GM21737 (cell line): ENCODE measurements around the gene INHBA.

Source experiments
- ATAC-seq: cut with Tn5 transposase; IDR thresholded peaks from one replicate; pipeline ENCODE4 v1.9.1; 2021; ENCODE audit warnings: mild to moderate bottlenecking, moderate library complexity; ENCODE audit not compliant: unreplicated experiment

The INHBA gene

GRCh38 chr7:41702635-41703371 lies at the start of gene INHBA:
INHBA (minus strand) TSS chr7:41703090; CDS start chr7:41700374, 2,716 bp downstream.
- no peak for ATAC-seq

- ATAC-seq, result no peak
Observed at GRCh38 chr7:41752615-41753014, 49.7 kb upstream of the INHBA start.

- ATAC-seq, result no peak
Observed at GRCh38 chr7:41750661-41751540, 48.0 kb upstream of the INHBA start.

- ATAC-seq, result no peak
Observed at GRCh38 chr7:41747961-41748360, 45.1 kb upstream of the INHBA start.

GRCh38 chr7:41745451-41745850 lies 42.6 kb upstream of the INHBA start:
- no peak for ATAC-seq

GRCh38 chr7:41744161-41744560 lies 41.3 kb upstream of the INHBA start:
- ATAC-seq, result no peak

- ATAC-seq, result no peak
Observed at GRCh38 chr7:41742401-41743020, 39.6 kb upstream of the INHBA start.

GRCh38 chr7:41738806-41739205 lies 35.9 kb upstream of the INHBA start:
- no peak for ATAC-seq

GRCh38 chr7:41738336-41738735 lies 35.4 kb upstream of the INHBA start:
- no peak for ATAC-seq

GRCh38 chr7:41735206-41735605 lies 32.3 kb upstream of the INHBA start:
- ATAC-seq, result no peak

- no peak for ATAC-seq
Observed at GRCh38 chr7:41732843-41733306, 30.0 kb upstream of the INHBA start.

GRCh38 chr7:41732436-41732785 lies 29.5 kb upstream of the INHBA start:
- no peak for ATAC-seq

GRCh38 chr7:41731493-41732435 lies 28.9 kb upstream of the INHBA start:
- ATAC-seq, result peak; percentile 94

- ATAC-seq, result no peak
Observed at GRCh38 chr7:41730668-41731067, 27.8 kb upstream of the INHBA start.

- ATAC-seq, result no peak
Observed at GRCh38 chr7:41730161-41730560, 27.3 kb upstream of the INHBA start.

GRCh38 chr7:41729059-41729458 lies 26.2 kb upstream of the INHBA start:
- no peak for ATAC-seq

GRCh38 chr7:41725013-41725412 lies 22.1 kb upstream of the INHBA start:
- ATAC-seq, result no peak

GRCh38 chr7:41720886-41721285 lies 18.0 kb upstream of the INHBA start:
- no peak for ATAC-seq

- no peak for ATAC-seq
Observed at GRCh38 chr7:41720046-41720445, 17.2 kb upstream of the INHBA start.

GRCh38 chr7:41716691-41717090 lies 13.8 kb upstream of the INHBA start:
- ATAC-seq, result no peak

- ATAC-seq, result no peak
Observed at GRCh38 chr7:41715000-41715399, 12.1 kb upstream of the INHBA start.
